ENCODE measurements around the gene CATSPER4. TPM values are rescaled to one million over a fixed set of nuclear protein-coding genes. Genes with fewer than 3 reads are reported as not detected.

The CATSPER4 gene
- total and polyA plus RNA-seq, 2 of the 13 experiments (the other 11 are each of a cell fraction or from before 2014, with no cell fraction given), result not detected

DNA sequence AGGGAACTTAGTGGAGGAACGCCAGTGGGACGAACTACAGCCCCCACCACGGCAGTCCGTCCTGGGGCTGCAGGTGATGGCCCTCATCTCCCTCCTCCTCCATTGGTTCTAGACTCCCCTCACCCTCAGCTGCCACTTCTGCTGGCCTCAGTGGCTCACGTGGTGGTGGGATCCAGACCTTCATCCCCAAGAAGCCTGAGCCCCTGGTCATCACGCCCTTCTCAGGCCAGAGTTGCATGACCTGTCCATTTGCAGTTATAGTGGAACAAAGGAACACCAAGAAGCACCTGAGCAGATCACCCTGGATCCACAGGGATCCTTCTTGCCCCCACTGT lies 44.5 kb upstream of the CATSPER4 start:
- in situ Hi-C loops (cut with HindIII; ENCODE audit: extremely low pct_ligation_motif_present, low pct_unique_long_range_greater_than_20kb) (no loop called here), intact Hi-C loops (cut with micrococcal nuclease; ENCODE audit: unreplicated experiment) (loop anchor here (1.0 kb wide), 2 partner anchors 41 to 111 kb away; no protein-coding TSS in a partner anchor)
- ATAC-seq (no peak), DNase-seq (ENCODE audit: low spot score) (no peak), FAIRE-seq (no peak)
- no peak overlapping the region for H2AFZ ChIP-seq (ENCODE audit: low read length)
- no peaks in the 10 kb centered on the region for H4K20me1 ChIP-seq (ENCODE audit: insufficient read depth, low read length)
- ChIA-PET CTCF (ENCODE audit: low intra/inter-chr PET ratio, low total read pairs) (interaction anchor here (2.1 to 4.3 kb wide), 2 partner anchors 41 to 109 kb away, joined by 11 to 66 read pairs; no protein-coding TSS in a partner anchor), POLR2A (no interaction called here)
- 0% methylated on average over 6 of the region's 6 CpGs for WGBS (ENCODE audit: low lambda C conversion rate)
- H3K79me2 ChIP-seq (ENCODE audit: insufficient read depth, low read length), result no peaks in the 10 kb centered on the region
- H3K9me3 ChIP-seq (ENCODE audit: low read length), result no peaks in the 10 kb centered on the region
- H3K4me1 ChIP-seq (ENCODE audit: insufficient read depth, low read length), result peaks cover 13% of the 10 kb centered on the region; the same call in 1 of the 2 replicates
- no peak overlapping the region for H3K4me2 ChIP-seq (ENCODE audit: low read depth, low read length)
- peaks cover 0 to 11% of the 10 kb centered on the region in 2 experiments; a peak in 4 of 5 replicates for H3K27me3 ChIP-seq (ENCODE audit: control insufficient read depth in 1 of 2, insufficient read depth in 2 of 2, low read length in 2 of 2)
- no peak overlapping the region for H3K9ac ChIP-seq (ENCODE audit: insufficient read depth, low read depth, low read length)
- BruUV-seq (replicated peaks), result no TSS peak
- no peak overlapping the region for H3K4me3 ChIP-seq (replicated peaks in 1 of 3; ENCODE audit: insufficient read depth in 1 of 3, low read depth in 2 of 3, low read length in 3 of 3)
- no peaks in the 10 kb centered on the region for H3K36me3 ChIP-seq (replicated peaks in 1 of 2; ENCODE audit: control insufficient read depth in 1 of 2, insufficient read depth in 2 of 2, low read length in 2 of 2)
- H3K27ac ChIP-seq (ENCODE audit: extremely low read length, insufficient read depth, low read length), result no peak overlapping the region
- TF ChIP-seq, protein P1, sequence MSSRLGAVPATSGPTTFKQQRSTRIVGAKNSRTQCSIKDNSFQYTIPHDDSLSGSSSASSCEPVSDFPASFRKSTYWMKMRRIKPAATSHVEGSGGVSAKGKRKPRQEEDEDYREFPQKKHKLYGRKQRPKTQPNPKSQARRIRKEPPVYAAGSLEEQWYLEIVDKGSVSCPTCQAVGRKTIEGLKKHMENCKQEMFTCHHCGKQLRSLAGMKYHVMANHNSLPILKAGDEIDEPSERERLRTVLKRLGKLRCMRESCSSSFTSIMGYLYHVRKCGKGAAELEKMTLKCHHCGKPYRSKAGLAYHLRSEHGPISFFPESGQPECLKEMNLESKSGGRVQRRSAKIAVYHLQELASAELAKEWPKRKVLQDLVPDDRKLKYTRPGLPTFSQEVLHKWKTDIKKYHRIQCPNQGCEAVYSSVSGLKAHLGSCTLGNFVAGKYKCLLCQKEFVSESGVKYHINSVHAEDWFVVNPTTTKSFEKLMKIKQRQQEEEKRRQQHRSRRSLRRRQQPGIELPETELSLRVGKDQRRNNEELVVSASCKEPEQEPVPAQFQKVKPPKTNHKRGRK (CRISPR knock-in tag; IDR thresholded peaks at IDR 0.05), result no peak
- TF ChIP-seq ZNF670 (CRISPR knock-in tag; IDR thresholded peaks at IDR 0.05; ENCODE audit: borderline replicate concordance) (no peak), SAP130 (CRISPR knock-in tag; IDR thresholded peaks at IDR 0.05; ENCODE audit: low read depth) (no peak), NKX3-1 (CRISPR knock-in tag; IDR thresholded peaks at IDR 0.05) (no peak), ZNF792 (CRISPR knock-in tag; IDR thresholded peaks at IDR 0.05) (no peak), KMT2A (CRISPR knock-in tag; IDR thresholded peaks at IDR 0.05) (no peak), ZNF331 (CRISPR knock-in tag; IDR thresholded peaks at IDR 0.05) (no peak), RNF2 (conservative IDR thresholded peaks at IDR 0.05; ENCODE audit: low read depth) (no peak), ZNF326 (CRISPR knock-in tag; IDR thresholded peaks at IDR 0.05; ENCODE audit: borderline replicate concordance) (no peak), KLF9 (CRISPR knock-in tag; IDR thresholded peaks at IDR 0.05; ENCODE audit: low read depth) (no peak), ZBTB7B (CRISPR knock-in tag; IDR thresholded peaks at IDR 0.05) (no peak), ZNF136 (CRISPR knock-in tag; IDR thresholded peaks at IDR 0.05; ENCODE audit: low read depth) (no peak), ZNF431 (CRISPR knock-in tag; IDR thresholded peaks at IDR 0.05; ENCODE audit: borderline replicate concordance, low read depth) (no peak), SIX1 (CRISPR knock-in tag; IDR thresholded peaks at IDR 0.05; ENCODE audit: borderline replicate concordance) (no peak)
- TF ChIP-seq, protein P2, sequence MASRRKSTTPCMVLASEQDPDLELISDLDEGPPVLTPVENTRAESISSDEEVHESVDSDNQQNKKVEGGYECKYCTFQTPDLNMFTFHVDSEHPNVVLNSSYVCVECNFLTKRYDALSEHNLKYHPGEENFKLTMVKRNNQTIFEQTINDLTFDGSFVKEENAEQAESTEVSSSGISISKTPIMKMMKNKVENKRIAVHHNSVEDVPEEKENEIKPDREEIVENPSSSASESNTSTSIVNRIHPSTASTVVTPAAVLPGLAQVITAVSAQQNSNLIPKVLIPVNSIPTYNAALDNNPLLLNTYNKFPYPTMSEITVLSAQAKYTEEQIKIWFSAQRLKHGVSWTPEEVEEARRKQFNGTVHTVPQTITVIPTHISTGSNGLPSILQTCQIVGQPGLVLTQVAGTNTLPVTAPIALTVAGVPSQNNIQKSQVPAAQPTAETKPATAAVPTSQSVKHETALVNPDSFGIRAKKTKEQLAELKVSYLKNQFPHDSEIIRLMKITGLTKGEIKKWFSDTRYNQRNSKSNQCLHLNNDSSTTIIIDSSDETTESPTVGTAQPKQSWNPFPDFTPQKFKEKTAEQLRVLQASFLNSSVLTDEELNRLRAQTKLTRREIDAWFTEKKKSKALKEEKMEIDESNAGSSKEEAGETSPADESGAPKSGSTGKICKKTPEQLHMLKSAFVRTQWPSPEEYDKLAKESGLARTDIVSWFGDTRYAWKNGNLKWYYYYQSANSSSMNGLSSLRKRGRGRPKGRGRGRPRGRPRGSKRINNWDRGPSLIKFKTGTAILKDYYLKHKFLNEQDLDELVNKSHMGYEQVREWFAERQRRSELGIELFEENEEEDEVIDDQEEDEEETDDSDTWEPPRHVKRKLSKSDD (CRISPR knock-in tag; IDR thresholded peaks at IDR 0.05; ENCODE audit: low read depth), result no peak
- TF ChIP-seq, protein P3, sequence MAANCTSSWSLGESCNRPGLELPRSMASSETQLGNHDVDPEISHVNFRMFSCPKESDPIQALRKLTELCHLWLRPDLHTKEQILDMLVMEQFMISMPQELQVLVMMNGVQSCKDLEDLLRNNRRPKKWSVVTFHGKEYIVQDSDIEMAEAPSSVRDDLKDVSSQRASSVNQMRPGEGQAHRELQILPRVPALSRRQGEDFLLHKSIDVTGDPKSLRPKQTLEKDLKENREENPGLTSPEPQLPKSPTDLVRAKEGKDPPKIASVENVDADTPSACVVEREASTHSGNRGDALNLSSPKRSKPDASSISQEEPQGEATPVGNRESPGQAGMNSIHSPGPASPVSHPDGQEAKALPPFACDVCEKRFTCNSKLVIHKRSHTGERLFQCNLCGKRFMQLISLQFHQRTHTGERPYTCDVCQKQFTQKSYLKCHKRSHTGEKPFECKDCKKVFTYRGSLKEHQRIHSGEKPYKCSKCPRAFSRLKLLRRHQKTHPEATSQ (CRISPR knock-in tag; IDR thresholded peaks at IDR 0.05; ENCODE audit: borderline replicate concordance), result no peak
